IMR-90 (cell line): ENCODE measurements around the gene GH2.

Experiments
- BHLHE40 ChIP-seq: fragments of 150-350 bp; IDR thresholded peaks from 2 replicates; pipeline ENCODE4 v1.6.1; 2016; ENCODE audit warnings: mild to moderate bottlenecking, low read depth, low read length
- CEBPB ChIP-seq: IDR thresholded peaks from 2 replicates; pipeline ENCODE4 v1.6.1; 2012; ENCODE audit warnings: low read depth, low read length, improper control_type of control experiment
- CTCF ChIP-seq: conservative IDR thresholded peaks from 2 replicates; pipeline ENCODE4 v1.5.1; 2012; ENCODE audit warnings: mild to moderate bottlenecking, low read depth, low read length, improper control_type of control experiment
- MAFK ChIP-seq: IDR thresholded peaks from 2 replicates; pipeline ENCODE4 v1.6.1; 2012; ENCODE audit warnings: low read depth, low read length, improper control_type of control experiment
- MAZ ChIP-seq: IDR thresholded peaks from 2 replicates; pipeline ENCODE4 v1.6.1; 2012; ENCODE audit warnings: low read depth, mild to moderate bottlenecking, low read length, improper control_type of control experiment, moderate library complexity, borderline replicate concordance
- POLR2A ChIP-seq: IDR thresholded peaks from 2 replicates; pipeline ENCODE4 v1.6.1; 2012; ENCODE audit warnings: mild to moderate bottlenecking, low read depth, low read length
- RAD21 ChIP-seq: IDR thresholded peaks from 2 replicates; pipeline ENCODE4 v1.6.1; 2012; ENCODE audit warnings: low read length, improper control_type of control experiment

- TF ChIP-seq RAD21 (no peak), CTCF (no peak), BHLHE40 (no peak), MAZ (no peak), POLR2A (no peak), MAFK (no peak), CEBPB (no peak)
Observed at GRCh38 chr17:63925615-63926014, 43.9 kb upstream of the GH2 start.
